ENCODE data around the gene TRIM72. TPM values are rescaled to one million over a fixed set of nuclear protein-coding genes. Genes with fewer than 3 reads are reported as not detected.

Gene TRIM72
- total and polyA plus RNA-seq, 5 experiments from 2014 or later, result not detected

GRCh38 chr16:31250782-31251384 is 37.0 kb downstream of the TRIM72 start:
- Mint-ChIP-seq H3K4me1 (peaks cover 7 to 16% (median 10%) of the 10 kb centered on the region in 4 donors), H3K36me3 (no peaks in the 10 kb centered on the region), H3K27me3 (no peaks in the 10 kb centered on the region), H3K9me3 (no peaks in the 10 kb centered on the region), H3K27ac (no peak overlapping the region), H3K4me3 (no peak overlapping the region)
- ATAC-seq (no peak), DNase-seq (no peak)
- POLR2A ChIA-PET, result no interaction called here

GRCh38 chr16:31251435-31251834 is 37.5 kb downstream of the TRIM72 start:
- no peaks in the 10 kb centered on the region for H3K27me3 Mint-ChIP-seq
- no peaks in the 10 kb centered on the region for H3K9me3 Mint-ChIP-seq
- H3K4me3 Mint-ChIP-seq, result no peak overlapping the region
- ATAC-seq (no peak), DNase-seq (no peak)
- H3K27ac Mint-ChIP-seq, result no peak overlapping the region
- peaks cover 7 to 16% (median 10%) of the 10 kb centered on the region in 4 donors for H3K4me1 Mint-ChIP-seq
- POLR2A ChIA-PET, result no interaction called here
- H3K36me3 Mint-ChIP-seq, result no peaks in the 10 kb centered on the region

DNA sequence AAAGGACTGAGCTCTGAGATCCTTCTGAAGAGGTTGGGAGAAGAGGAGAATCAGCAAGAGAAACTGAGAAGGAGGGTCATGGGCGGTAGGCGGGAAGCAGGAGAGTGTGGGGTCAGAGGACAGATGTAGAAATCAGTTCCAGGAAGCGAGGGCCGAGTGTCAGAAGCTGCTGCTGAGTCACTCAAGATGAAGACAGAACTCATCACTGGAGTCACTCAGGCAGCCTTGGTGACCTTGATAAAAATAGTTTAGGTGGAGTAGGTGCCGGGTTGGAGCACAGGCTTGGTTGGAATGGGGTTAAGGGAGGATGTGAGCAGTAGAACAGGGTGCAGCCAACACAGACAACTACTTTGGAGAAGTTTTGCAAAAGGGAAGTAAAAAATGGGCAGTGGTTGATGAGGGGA is 39.7 kb downstream of the TRIM72 start:
- POLR2A ChIA-PET, result no interaction called here
- peaks cover 7 to 20% (median 10%) of the 10 kb centered on the region in 4 donors for H3K4me1 Mint-ChIP-seq

DNA sequence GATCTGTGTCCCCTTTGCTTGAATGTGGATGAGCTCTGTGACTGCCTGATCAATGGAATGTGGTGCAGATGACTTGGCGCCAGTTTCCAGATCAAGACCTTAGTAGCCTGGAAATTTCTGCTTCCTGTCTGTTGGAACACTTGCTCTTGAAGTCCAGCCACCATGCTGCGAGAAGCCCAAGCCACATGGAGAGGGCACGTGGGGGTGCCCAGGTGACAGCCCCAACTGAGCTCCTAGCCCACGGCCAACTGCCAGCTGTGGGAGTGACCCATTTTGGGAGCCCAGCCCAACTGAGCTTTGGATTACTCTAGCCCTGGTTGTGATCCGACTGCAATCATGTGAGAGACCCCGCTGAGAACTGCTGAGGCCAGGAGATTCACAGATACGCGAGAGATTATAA is 42.5 kb downstream of the TRIM72 start:
- ATAC-seq (no peak), DNase-seq (no peak)
- peak overlapping the region in 2 of 10 donors; percentile 11 to 17 for H3K27ac Mint-ChIP-seq
- H3K4me1 Mint-ChIP-seq, result peaks cover 9 to 35% (median 20%) of the 10 kb centered on the region in 4 donors
- H3K9me3 Mint-ChIP-seq, result no peaks in the 10 kb centered on the region
- H3K4me3 Mint-ChIP-seq, result no peak overlapping the region
- no peaks in the 10 kb centered on the region for H3K36me3 Mint-ChIP-seq
- no peaks in the 10 kb centered on the region for H3K27me3 Mint-ChIP-seq
- POLR2A ChIA-PET, result no interaction called here

More for the DNA sequence above, 39.7 kb downstream of the TRIM72 start:
- DNase-seq, result peak in 1 of 10 donors; percentile 5
- ATAC-seq, result no peak
- Mint-ChIP-seq H3K36me3 (no peaks in the 10 kb centered on the region), H3K27me3 (no peaks in the 10 kb centered on the region), H3K27ac (peak overlapping the region in 5 of 10 donors; percentile 2 to 68 (median 16)), H3K4me3 (peak overlapping the region in 1 of 10 donors; percentile 29), H3K9me3 (no peaks in the 10 kb centered on the region)

DNA sequence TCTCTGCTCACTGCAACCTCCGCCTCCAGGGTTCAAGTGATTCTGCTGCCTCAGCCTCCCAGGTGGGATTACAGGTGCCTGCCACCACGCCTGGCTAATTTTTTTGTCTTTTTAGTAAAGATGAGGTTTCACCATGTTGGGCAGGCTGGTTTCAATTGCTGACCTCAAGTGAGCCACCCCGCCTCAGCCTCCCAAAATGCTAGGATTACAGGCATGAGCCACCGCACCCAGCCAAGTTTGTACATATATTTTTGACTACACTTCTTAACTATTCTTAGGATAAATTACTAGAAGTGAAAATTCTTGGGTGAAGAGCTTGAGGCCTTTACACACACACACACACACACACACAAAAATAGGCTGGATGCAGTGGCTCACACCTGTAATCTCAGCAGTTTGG is 44.4 kb downstream of the TRIM72 start:
- peaks cover 5 to 51% (median 21%) of the 10 kb centered on the region in 4 donors for H3K4me1 Mint-ChIP-seq
- H3K4me3 Mint-ChIP-seq, result no peak overlapping the region
- ATAC-seq, result no peak
- H3K27ac Mint-ChIP-seq, result no peak overlapping the region
- no peak for DNase-seq
- H3K27me3 Mint-ChIP-seq, result peaks cover 0 to 1% (median 0%) of the 10 kb centered on the region in 5 donors
- H3K9me3 Mint-ChIP-seq, result no peaks in the 10 kb centered on the region
- H3K36me3 Mint-ChIP-seq, result no peaks in the 10 kb centered on the region
- POLR2A ChIA-PET, result interaction anchor here (0.6 kb wide), 1 partner anchor 281 kb away, joined by 3 read pairs; no protein-coding TSS in a partner anchor

DNA sequence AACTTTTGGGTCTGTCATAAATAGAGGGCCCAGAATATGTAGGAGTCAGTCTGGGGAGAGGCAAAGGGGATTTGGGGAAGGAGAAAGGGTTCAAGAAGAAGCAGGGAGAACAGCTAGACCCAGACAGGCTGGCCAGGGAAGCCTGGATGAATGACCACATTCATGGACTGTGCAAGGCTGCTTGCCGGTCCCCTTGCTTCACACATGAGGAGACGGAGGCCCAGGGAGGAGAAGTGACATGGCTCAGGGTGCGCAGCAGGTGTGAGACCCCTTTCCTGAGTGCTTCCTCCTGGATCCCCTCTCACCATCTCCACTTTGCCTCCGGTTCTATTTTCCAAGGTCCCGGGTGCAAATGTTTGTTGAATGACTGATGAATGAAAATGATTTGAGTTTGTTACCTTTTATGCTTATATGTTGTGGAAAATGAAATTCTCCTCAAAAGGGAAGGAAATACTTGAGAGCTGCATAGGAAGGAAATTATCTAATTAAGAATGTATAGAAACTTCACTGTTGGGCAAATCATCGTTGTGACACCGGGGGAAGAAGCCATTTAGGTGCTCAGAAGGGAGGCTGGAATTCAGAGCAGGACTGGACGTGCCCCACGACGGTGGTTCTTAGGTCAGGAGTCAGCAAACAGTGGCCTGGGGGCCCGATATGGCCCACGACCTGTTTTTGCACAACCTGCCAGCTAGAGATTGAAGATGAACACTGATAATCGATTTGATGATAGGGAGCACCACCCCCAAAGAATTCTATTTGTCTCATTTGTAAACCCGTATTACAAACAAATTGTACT is 46.4 kb downstream of the TRIM72 start:
- no peaks in the 10 kb centered on the region for H3K9me3 Mint-ChIP-seq
- no peak for ATAC-seq
- POLR2A ChIA-PET, result interaction anchor here (1.0 kb wide), 1 partner anchor 71 kb away, joined by 5 read pairs; no protein-coding TSS in a partner anchor
- H3K27me3 Mint-ChIP-seq, result peaks cover 0 to 3% (median 0%) of the 10 kb centered on the region in 5 donors
- H3K27ac Mint-ChIP-seq, result peak overlapping the region in 6 of 10 donors; percentile 14 to 81 (median 40)
- H3K4me3 Mint-ChIP-seq, result peak overlapping the region in 6 of 10 donors; percentile 21 to 87 (median 48)
- H3K36me3 Mint-ChIP-seq, result no peaks in the 10 kb centered on the region
- no peak for DNase-seq
- H3K4me1 Mint-ChIP-seq, result peaks cover 2 to 48% (median 16%) of the 10 kb centered on the region in 4 donors

GRCh38 chr16:31262084-31262483 is 48.2 kb downstream of the TRIM72 start:
- Mint-ChIP-seq H3K9me3 (no peaks in the 10 kb centered on the region), H3K27ac (peak overlapping the region in 3 of 10 donors; percentile 9 to 68 (median 14)), H3K27me3 (peaks cover 0 to 9% (median under 1%) of the 10 kb centered on the region in 5 donors), H3K36me3 (no peaks in the 10 kb centered on the region), H3K4me3 (peak overlapping the region in 2 of 10 donors; percentile 45 to 60), H3K4me1 (peaks cover 6 to 61% (median 21%) of the 10 kb centered on the region in 4 donors)
- POLR2A ChIA-PET, result no interaction called here
- DNase-seq (no peak), ATAC-seq (no peak)

- POLR2A ChIA-PET, result no interaction called here
Observed at GRCh38 chr16:31265329-31266245, 51.7 kb downstream of the TRIM72 start.

DNA sequence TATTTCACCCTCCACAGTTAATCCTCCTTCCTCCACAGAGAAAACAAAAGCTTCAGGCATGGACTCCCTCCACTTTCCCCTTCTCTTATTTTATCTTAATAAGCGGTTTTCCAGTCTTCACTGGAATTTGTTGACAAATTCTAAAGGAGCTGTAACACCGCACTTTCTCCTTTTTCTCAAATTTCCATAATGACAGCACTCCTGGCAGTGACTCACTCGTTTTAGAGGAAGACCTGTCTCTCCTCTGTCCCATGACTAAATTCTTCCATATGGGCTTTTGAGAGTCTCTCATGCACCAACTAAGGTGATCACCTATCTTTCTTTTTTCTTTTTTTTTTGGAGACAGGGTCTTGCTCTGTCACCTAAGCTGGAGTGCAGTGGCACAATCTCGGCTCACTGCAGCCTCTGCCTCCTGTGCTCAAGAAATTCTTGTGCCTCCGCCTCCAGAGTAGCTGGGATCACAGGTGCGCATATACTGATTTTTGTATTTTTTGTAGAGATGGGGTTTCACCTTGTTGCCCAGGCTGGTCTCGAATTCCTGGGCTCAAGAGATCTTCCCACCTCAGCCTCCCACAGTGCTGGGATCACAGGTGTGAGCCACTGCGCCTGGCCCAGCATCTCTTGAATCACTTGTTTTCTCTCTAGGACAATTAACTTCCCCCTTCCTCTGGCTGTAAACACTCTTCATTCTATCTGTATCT is 53.6 kb downstream of the TRIM72 start:
- Mint-ChIP-seq H3K4me1 (peaks cover 5 to 34% (median 11%) of the 10 kb centered on the region in 4 donors), H3K4me3 (peak overlapping the region in 1 of 10 donors; percentile 5)

More at GRCh38 chr16:31265329-31266245, 51.7 kb downstream of the TRIM72 start:
- Mint-ChIP-seq H3K27me3 (peaks cover 0 to 9% (median 4%) of the 10 kb centered on the region in 5 donors), H3K27ac (peak overlapping the region in 5 of 10 donors; percentile 41 to 79 (median 73)), H3K4me3 (peak overlapping the region in 2 of 10 donors; percentile 66 to 68), H3K4me1 (peaks cover 5 to 49% (median 13%) of the 10 kb centered on the region in 4 donors), H3K36me3 (no peaks in the 10 kb centered on the region), H3K9me3 (no peaks in the 10 kb centered on the region)
- DNase-seq (peak in 3 of 10 donors; percentile 7 to 49 (median 18)), ATAC-seq (peak; percentile 59 to 67)

DNA sequence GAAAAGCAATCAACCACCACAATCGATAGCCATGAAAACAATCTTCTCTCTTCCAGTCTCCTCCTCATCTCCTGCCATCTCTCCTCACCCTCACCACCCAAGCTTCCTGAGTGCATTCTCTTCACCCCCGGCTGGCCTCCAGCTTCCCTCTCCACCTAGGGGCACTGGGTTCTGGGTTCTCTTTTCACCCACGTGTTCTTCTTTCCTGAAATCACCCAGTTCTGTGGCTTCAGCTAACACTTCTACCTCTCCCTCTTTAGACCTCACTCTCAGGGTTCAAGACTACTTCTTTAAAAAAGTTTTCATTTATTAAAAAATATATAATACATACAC is 54.1 kb downstream of the TRIM72 start:
- peak overlapping the region in 1 of 10 donors; percentile 5 for H3K4me3 Mint-ChIP-seq
- POLR2A ChIA-PET, result interaction anchor here (0.7 kb wide), 2 partner anchors 71 to 84 kb away, joined by 3 read pairs; no protein-coding TSS in a partner anchor

More for the DNA sequence above, 53.6 kb downstream of the TRIM72 start:
- ATAC-seq, result no peak
- H3K27ac Mint-ChIP-seq, result peak overlapping the region in 3 of 10 donors; percentile 23 to 55 (median 46)
- DNase-seq, result no peak
- H3K27me3 Mint-ChIP-seq, result peaks cover 0 to 9% (median 6%) of the 10 kb centered on the region in 5 donors
- H3K36me3 Mint-ChIP-seq, result no peaks in the 10 kb centered on the region
- POLR2A ChIA-PET, result interaction anchor here (0.7 kb wide), 1 partner anchor 84 kb away, joined by 3 read pairs; no protein-coding TSS in a partner anchor
- H3K9me3 Mint-ChIP-seq, result no peaks in the 10 kb centered on the region

GRCh38 chr16:31268891-31269290 is 55.0 kb downstream of the TRIM72 start:
- H3K4me1 Mint-ChIP-seq, result peaks cover 5 to 25% (median 9%) of the 10 kb centered on the region in 4 donors
- no peak for DNase-seq
- no peaks in the 10 kb centered on the region for H3K9me3 Mint-ChIP-seq
- H3K36me3 Mint-ChIP-seq, result no peaks in the 10 kb centered on the region
- POLR2A ChIA-PET, result no interaction called here
- H3K27me3 Mint-ChIP-seq, result peaks cover 0 to 9% (median 8%) of the 10 kb centered on the region in 5 donors
- peak overlapping the region in 1 of 10 donors; percentile 2 for H3K27ac Mint-ChIP-seq
- no peak overlapping the region for H3K4me3 Mint-ChIP-seq
- ATAC-seq, result no peak

More for the DNA sequence above, 54.1 kb downstream of the TRIM72 start:
- no peaks in the 10 kb centered on the region for H3K9me3 Mint-ChIP-seq
- DNase-seq (no peak), ATAC-seq (no peak)
- no peaks in the 10 kb centered on the region for H3K36me3 Mint-ChIP-seq
- peak overlapping the region in 2 of 10 donors; percentile 20 to 23 for H3K27ac Mint-ChIP-seq
- H3K27me3 Mint-ChIP-seq, result peaks cover 0 to 9% (median 8%) of the 10 kb centered on the region in 5 donors
- peaks cover 5 to 31% (median 11%) of the 10 kb centered on the region in 4 donors for H3K4me1 Mint-ChIP-seq

Data from naive thymus-derived CD8-positive, alpha-beta T cell (primary cell).